ENCODE data around the gene ZP2. TPM values are rescaled to one million over a fixed set of nuclear protein-coding genes. Genes with fewer than 3 reads are reported as not detected.

Gene ZP2
- total RNA-seq, 1 donor from 2014 or later: not detected

GRCh38 chr16:21185659-21186325, 25.6 kb downstream of the ZP2 start:
- no peak for DNase-seq (ENCODE audit: low spot score)
- Mint-ChIP-seq H3K27me3 (ENCODE audit: low read depth) (no peaks in the 10 kb centered on the region), H3K9me3 (ENCODE audit: low read depth) (peaks cover 3% of the 10 kb centered on the region), H3K4me3 (ENCODE audit: unreplicated experiment) (no peak overlapping the region), H3K27ac (ENCODE audit: unreplicated experiment) (no peak overlapping the region), H3K36me3 (ENCODE audit: low read depth) (peaks cover 15% of the 10 kb centered on the region), H3K4me1 (ENCODE audit: low read depth) (peaks cover 9% of the 10 kb centered on the region)
- no peak for TF ChIP-seq CTCF (IDR thresholded peaks at IDR 0.05)

DNA sequence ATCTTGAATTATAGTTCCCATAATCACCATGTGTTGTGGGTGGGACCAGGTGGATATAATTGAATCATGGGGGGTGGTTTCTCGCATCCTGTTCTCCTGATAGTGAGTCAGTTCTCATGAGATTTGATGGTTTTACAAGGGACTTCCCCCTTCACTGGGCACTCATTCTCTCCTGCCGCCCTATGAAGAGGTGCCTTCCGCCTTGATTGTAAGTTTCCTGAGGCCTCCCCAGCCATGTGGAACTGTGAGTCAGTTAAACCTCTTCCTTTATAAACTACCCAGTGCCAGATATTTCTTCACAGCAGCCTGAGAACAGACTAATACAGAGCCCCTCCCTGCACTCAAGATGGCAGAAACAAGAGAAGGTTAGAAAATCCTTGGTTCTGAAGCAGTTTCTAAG, 26.5 kb downstream of the ZP2 start:
- Mint-ChIP-seq H3K27ac (ENCODE audit: unreplicated experiment) (no peak overlapping the region), H3K4me3 (ENCODE audit: unreplicated experiment) (no peak overlapping the region), H3K27me3 (ENCODE audit: low read depth) (no peaks in the 10 kb centered on the region), H3K9me3 (ENCODE audit: low read depth) (no peaks in the 10 kb centered on the region), H3K36me3 (ENCODE audit: low read depth) (peaks cover 20% of the 10 kb centered on the region), H3K4me1 (ENCODE audit: low read depth) (peaks cover 9% of the 10 kb centered on the region)
- no peak for DNase-seq (ENCODE audit: low spot score)
- TF ChIP-seq CTCF (IDR thresholded peaks at IDR 0.05): no peak

DNA sequence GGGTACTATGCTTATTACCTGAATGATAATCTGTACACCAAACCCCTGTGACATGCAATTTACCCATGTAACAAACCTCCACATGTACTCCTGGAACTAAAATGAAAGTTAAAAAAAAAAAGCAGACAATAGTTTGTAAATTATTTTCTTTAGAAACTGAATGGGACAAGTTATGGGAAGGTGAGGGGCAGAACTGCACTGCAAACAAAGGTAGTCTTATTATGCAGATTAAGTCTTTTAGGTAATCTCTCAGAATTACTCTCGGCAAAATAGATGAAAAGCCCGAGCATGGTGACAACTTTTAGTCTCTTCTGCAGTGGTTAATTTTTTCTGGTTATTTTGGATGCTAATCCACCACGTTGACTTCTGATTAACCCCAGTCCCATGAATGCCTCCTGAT, 27.4 kb downstream of the ZP2 start:
- DNase-seq (ENCODE audit: low spot score): no peak
- no peak for TF ChIP-seq CTCF (IDR thresholded peaks at IDR 0.05)
- H3K4me1 Mint-ChIP-seq (ENCODE audit: low read depth): peaks cover 9% of the 10 kb centered on the region
- H3K36me3 Mint-ChIP-seq (ENCODE audit: low read depth): peaks cover 27% of the 10 kb centered on the region
- no peaks in the 10 kb centered on the region for H3K9me3 Mint-ChIP-seq (ENCODE audit: low read depth)
- no peak overlapping the region for H3K27ac Mint-ChIP-seq (ENCODE audit: unreplicated experiment)
- H3K4me3 Mint-ChIP-seq (ENCODE audit: unreplicated experiment): no peak overlapping the region
- no peaks in the 10 kb centered on the region for H3K27me3 Mint-ChIP-seq (ENCODE audit: low read depth)

DNA sequence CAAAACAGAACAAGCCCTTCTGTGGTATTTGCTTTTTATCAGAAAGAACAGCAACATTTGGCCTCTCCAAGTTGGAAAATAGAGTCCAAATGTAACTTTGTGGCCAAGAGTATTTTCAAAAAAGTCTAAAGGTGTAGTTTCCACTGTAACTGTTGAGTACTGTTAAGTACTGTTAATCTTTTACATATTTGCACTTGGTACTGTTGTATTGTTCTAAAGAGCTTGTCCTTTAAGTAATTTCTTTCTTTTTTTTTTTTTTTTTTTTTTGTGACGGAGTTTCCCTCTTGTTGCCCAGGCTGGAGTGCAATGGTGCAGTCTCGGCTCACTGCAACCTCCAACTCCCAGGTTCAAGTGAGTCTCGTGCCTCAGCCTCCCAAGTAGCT, 31.4 kb downstream of the ZP2 start:
- Mint-ChIP-seq H3K9me3 (ENCODE audit: low read depth) (no peaks in the 10 kb centered on the region), H3K4me1 (ENCODE audit: low read depth) (no peaks in the 10 kb centered on the region), H3K4me3 (ENCODE audit: unreplicated experiment) (no peak overlapping the region), H3K27ac (ENCODE audit: unreplicated experiment) (no peak overlapping the region), H3K36me3 (ENCODE audit: low read depth) (peaks cover 38% of the 10 kb centered on the region), H3K27me3 (ENCODE audit: low read depth) (no peaks in the 10 kb centered on the region)
- TF ChIP-seq CTCF (IDR thresholded peaks at IDR 0.05): no peak
- no peak for DNase-seq (ENCODE audit: low spot score)

GRCh38 chr16:21179126-21179982, 32.0 kb downstream of the ZP2 start:
- no peaks in the 10 kb centered on the region for H3K4me1 Mint-ChIP-seq (ENCODE audit: low read depth)
- no peak overlapping the region for H3K27ac Mint-ChIP-seq (ENCODE audit: unreplicated experiment)
- no peak for TF ChIP-seq CTCF (IDR thresholded peaks at IDR 0.05)
- no peaks in the 10 kb centered on the region for H3K9me3 Mint-ChIP-seq (ENCODE audit: low read depth)
- H3K36me3 Mint-ChIP-seq (ENCODE audit: low read depth): peaks cover 44% of the 10 kb centered on the region
- H3K4me3 Mint-ChIP-seq (ENCODE audit: unreplicated experiment): no peak overlapping the region
- H3K27me3 Mint-ChIP-seq (ENCODE audit: low read depth): no peaks in the 10 kb centered on the region
- DNase-seq (ENCODE audit: low spot score): no peak

Measured in chondrocyte (in vitro differentiated cells).